GM18498 (cell line): ENCODE data around the gene KRTAP10-12.
"Not testable (repeated sequence)": the region's sequence is repeated elsewhere in the genome, so short reads cannot be mapped to it uniquely, and the experiment has no call there.

Experiments
- ATAC-seq: cut with Tn5 transposase; IDR thresholded peaks from one replicate; pipeline ENCODE4 v1.9.1; 2021; ENCODE audit warnings: mild to moderate bottlenecking, moderate library complexity; ENCODE audit not compliant: unreplicated experiment

KRTAP10-12 gene, protein sequence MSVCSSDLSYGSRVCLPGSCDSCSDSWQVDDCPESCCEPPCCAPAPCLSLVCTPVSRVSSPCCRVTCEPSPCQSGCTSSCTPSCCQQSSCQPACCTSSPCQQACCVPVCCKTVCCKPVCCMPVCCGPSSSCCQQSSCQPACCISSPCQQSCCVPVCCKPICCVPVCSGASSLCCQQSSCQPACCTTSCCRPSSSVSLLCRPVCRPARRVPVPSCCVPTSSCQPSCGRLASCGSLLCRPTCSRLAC

DNA sequence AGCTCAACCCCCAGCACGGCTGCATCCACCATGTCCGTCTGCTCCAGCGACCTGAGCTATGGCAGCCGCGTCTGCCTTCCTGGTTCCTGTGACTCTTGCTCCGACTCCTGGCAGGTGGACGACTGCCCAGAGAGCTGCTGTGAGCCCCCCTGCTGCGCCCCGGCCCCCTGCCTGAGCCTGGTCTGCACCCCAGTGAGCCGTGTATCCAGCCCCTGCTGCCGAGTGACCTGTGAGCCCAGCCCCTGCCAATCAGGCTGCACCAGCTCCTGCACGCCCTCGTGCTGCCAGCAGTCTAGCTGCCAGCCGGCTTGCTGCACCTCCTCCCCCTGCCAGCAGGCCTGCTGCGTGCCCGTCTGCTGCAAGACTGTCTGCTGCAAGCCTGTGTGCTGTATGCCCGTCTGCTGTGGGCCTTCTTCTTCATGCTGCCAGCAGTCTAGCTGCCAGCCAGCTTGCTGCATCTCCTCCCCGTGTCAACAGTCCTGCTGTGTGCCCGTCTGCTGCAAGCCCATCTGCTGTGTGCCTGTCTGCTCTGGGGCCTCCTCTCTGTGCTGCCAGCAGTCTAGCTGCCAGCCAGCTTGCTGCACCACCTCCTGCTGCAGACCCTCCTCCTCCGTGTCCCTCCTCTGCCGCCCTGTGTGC is at the start of gene KRTAP10-12:
TSS of gene KRTAP10-12 (plus strand) at position 1 of the 639 bp plus-strand sequence. CDS start at position 31, 30 bp downstream.
- ATAC-seq: not testable (repeated sequence)

DNA sequence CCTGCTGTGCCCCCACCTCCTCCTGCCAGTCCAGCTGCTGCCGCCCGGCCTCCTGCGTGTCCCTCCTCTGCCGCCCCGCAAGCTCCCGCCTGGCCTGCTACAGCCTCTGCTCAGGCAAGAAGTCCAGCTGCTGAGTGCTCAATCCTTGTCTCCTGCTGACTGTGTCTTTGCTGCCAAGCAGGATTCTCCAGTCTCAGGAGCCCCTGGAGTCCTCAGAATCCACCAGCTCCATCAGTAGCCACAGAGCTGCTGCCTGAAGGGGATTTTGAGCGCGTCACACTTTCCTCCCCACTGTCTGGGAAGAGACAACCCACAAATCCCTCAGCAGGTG is 49.8 kb upstream of the KRTAP10-12 start:
- ATAC-seq: no peak

DNA sequence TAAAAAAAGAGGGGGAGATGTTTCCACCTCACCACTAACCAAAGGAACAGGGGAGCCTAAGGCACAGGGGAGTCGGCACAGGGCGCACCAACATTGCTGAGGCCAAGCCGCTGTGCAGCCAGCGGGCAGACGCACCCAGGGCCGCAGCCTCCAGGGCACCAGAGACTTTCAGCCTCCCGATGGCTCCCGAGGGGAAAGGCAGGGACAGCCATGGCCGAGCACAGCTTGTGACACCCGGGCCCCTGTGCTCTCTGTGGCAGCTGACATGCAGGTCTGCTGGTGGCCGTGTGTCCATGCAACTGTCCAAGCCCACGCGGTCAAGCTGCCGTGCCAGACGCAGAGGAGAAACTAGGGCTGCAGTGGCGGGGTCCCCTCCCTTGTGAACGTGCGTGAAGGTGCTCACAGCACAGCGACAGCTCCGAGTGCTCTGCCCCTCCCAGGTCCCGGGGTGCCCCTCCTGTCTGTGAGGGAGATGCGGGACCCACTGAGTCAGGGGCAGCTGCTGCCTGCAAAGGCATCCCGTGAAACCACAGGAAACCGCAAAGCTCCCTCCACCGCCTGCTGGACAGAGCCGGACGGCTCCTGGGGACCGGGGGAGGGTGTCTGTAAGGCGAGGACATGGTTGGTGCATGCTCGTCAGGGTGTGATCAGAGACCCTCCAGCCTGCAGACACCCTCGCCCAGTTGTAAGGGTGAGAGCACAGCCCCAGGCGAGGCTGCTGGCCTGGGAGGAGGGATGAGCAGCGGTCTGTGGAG is 48.2 kb upstream of the KRTAP10-12 start:
- no peak for ATAC-seq

DNA sequence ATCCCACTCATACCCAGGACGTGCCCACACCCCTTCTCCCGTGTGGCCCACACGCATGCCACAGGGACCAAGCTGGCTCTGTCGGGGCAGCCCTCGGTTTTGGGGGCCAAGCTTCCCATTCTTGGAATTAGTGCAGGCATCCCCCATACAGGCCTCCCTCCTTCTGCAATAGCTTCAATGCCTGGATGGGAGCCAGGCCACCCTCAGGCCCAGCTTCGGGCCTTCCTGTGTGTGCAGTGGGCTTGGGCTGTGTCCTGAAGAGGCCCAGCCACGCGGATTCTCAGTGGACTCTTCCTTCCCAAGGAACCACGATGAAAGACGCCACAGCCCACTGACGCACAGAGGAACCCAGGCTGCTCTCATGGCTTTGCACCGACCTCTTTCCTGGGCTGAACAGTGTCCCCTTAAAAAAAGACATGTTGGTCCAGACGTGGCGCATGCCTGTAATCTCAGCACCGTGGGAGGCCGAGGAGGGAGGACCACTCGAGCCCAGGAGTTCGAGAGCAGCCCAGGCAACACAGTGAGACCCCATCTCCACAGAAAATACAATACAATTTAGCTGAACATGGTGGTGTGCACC is 47.4 kb upstream of the KRTAP10-12 start:
- ATAC-seq: no peak

DNA sequence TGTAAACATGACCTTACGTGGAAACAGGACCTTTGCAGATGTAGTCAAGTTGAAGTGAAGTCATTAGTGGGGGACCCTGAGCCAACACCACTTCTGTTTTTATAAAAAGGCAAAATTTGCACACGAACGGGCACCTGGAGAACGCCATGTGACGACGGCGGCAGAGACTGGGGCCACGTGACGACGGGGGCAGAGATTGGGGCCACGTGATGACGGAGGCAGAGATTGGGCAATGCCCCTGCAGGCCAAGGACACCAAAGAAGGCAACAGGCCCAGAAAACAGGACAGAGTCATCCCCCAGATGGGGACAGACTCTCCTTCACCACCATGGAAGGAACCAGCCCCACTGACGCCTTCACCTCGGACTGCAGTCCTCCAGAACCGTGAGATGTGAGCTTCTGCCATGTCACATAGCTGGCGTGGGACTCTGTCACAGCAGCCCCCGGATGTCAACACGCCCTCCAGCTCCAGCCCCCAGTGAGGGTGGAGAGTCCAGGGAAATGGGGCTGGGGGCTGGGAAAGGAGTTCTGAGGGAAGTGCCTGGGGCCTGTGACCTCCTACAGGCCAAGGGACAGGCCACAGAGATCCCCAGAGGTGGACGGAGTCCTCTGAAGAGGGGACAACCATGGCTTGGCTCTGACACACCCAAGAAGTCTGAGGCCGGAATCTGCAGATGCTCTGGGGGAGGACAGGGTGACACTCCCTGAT is 46.6 kb upstream of the KRTAP10-12 start:
- ATAC-seq: no peak

GRCh38 chr21:44650973-44651675 is 45.8 kb upstream of the KRTAP10-12 start:
- ATAC-seq: no peak

DNA sequence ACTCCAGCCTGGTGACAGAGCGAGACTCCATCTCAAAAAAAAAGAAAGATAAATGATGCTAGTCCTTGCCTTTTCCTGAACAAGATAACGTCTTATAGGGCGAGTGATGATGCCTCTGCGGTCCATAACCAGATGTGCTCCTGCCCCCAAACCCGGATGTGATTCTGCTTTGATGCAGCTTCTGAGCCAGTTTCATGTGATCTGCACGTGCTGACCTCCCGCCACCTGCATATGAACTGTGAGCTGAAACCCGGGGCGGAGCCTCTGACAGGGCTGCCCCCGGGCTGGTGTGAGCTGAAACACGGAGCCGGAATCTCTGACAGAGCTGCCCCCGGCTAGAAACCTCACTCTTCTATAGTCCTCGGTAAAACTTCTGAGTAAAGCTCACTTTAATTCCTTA is 43.8 kb upstream of the KRTAP10-12 start:
- no peak for ATAC-seq

- no peak for ATAC-seq
Observed at GRCh38 chr21:44653656-44654575, 43.1 kb upstream of the KRTAP10-12 start.

GRCh38 chr21:44654576-44655175 is 42.3 kb upstream of the KRTAP10-12 start, which contains the start of gene KRTAP12-4:
Gene KRTAP12-4 (minus strand): TSS chr21:44654659. CDS start chr21:44654614, 45 bp downstream.
- no peak for ATAC-seq

GRCh38 chr21:44656868-44657267 is 40.1 kb upstream of the KRTAP10-12 start:
- ATAC-seq: no peak

- ATAC-seq: no peak
Observed at GRCh38 chr21:44657635-44658540, 39.1 kb upstream of the KRTAP10-12 start, which contains the start of gene KRTAP12-3. Gene KRTAP12-3 (plus strand): TSS chr21:44657932. CDS start chr21:44657980, 48 bp downstream.

GRCh38 chr21:44658541-44658910 is 38.4 kb upstream of the KRTAP10-12 start:
- ATAC-seq: no peak

- no peak for ATAC-seq
Observed at GRCh38 chr21:44658913-44659595, 37.9 kb upstream of the KRTAP10-12 start.

DNA sequence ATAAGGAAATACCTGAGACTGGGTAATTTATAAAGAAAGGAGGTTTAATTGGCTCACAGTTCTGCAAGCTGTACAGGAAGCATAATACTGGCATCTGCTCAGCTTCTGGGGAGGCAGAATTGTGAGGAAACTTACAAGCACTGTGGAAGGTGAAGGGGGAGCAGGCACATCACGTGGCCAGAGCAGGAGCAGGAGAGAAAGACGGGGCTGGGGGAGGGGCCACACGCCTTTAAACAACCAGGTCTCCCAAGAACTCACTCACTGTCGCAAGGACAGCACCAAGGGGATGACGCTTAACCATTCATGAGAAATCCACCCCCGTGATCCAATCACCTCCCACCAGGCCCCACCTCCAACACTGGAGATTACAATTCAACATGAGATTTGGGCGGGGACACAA is 35.4 kb upstream of the KRTAP10-12 start:
- not testable (repeated sequence) for ATAC-seq

DNA sequence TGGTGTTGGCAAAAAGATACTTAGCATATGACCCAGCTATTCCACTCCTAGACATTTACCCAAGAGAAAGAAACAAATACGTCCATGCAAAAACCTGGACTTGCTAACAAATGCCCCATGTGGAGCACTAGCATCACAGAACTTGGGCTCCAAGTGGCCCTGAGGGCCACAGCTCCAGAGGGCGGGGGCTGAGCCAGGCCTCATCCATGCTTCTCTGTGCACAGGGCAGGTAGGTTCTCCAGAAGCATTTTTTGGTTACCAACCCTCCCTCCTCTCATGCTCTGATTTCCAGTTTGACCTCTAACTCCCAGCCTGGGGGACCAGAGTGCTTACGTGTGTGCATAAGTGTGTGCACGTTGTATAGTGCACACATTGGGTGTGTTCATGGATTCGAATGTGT is 32.3 kb upstream of the KRTAP10-12 start:
- ATAC-seq: no peak

- ATAC-seq: no peak
Observed at GRCh38 chr21:44666401-44667320, 30.3 kb upstream of the KRTAP10-12 start, which contains the start of gene KRTAP12-2. Gene KRTAP12-2 (minus strand): TSS chr21:44666927. CDS start chr21:44666886, 41 bp downstream.
